H1 (cell line): ENCODE results near the gene SP5. TPM values are rescaled to one million over a fixed set of nuclear protein-coding genes. Genes with fewer than 3 reads are reported as not detected.
A peak's percentile ranks its signal among the peaks of the same experiment; 100 is the strongest.

Experiments used
- CTCF ChIA-PET: fragments of 300-600 bp; sonication (Branson Sonifier 250); formaldehyde crosslinking; loops from one replicate; lab custom pipeline; 2021; ENCODE audit not compliant: partially characterized antibody; lab: Charles Lee
- POLR2A ChIA-PET: fragments of 300-600 bp; sonication (Branson Sonifier 250); formaldehyde crosslinking; loops from one replicate; lab custom pipeline; 2021; ENCODE audit warnings: inconsistent platforms; ENCODE audit not compliant: partially characterized antibody; lab: Charles Lee
- DNase-seq, 2 experiments: peaks; one replicate each; pipeline versions ENCODE4 v3.0.0 to v3.0.0-alpha.2; 2010 to 2022; ENCODE audit warnings: low spot score in 2 of 2, low read depth in 1 of 2, mixed read lengths in 1 of 2
- FAIRE-seq: peaks from 2 replicates; lab custom pipeline; 2011; peaks lifted over from hg19 to GRCh38; lab: Jason Lieb, UNC
- H2AFZ ChIP-seq: 2 replicates; pipeline ENCODE4 v1.8.1; 2012; ENCODE audit warnings: low read length, inconsistent platforms
- H2AK5ac ChIP-seq: 2 replicates; pipeline ENCODE4 v1.6.1; 2013; ENCODE audit warnings: low read depth, low read length
- H2BK120ac ChIP-seq: replicated peaks from 2 replicates; pipeline ENCODE3; 2013; ENCODE audit warnings: low read depth, low read length, inconsistent platforms
- H2BK12ac ChIP-seq: 2 replicates; pipeline ENCODE4 v1.6.1; 2013; ENCODE audit warnings: low read depth, low read length
- H2BK15ac ChIP-seq: 2 replicates; pipeline ENCODE4 v1.6.1; 2013; ENCODE audit warnings: low read length
- H2BK20ac ChIP-seq: 2 replicates; pipeline ENCODE4 v1.6.1; 2013; ENCODE audit warnings: low read length
- H2BK5ac ChIP-seq: 2 replicates; pipeline ENCODE4 v1.6.1; 2013; ENCODE audit warnings: low read depth, low read length
- H3K14ac ChIP-seq: 2 replicates; pipeline ENCODE4 v1.6.1; 2013; ENCODE audit warnings: inconsistent platforms; ENCODE audit not compliant: insufficient read length
- H3K18ac ChIP-seq: 2 replicates; pipeline ENCODE4 v1.6.1; 2013; ENCODE audit warnings: low read length; ENCODE audit errors: extremely low read depth
- H3K23ac ChIP-seq: 2 replicates; pipeline ENCODE4 v1.6.1; 2013; ENCODE audit warnings: inconsistent platforms; ENCODE audit not compliant: insufficient read length
- H3K23me2 ChIP-seq: 2 replicates; pipeline ENCODE4 v1.6.1; 2013; ENCODE audit warnings: low read depth, low read length
- H3K27ac ChIP-seq: 2 replicates; pipeline ENCODE4 v1.6.1; 2011; ENCODE audit warnings: low read depth, low read length, inconsistent platforms
- H3K27me3 ChIP-seq, 4 experiments: replicated peaks in 1 of 4; 1 replicate in 1 of 4; 2 replicates in 3 of 4; pipeline versions ENCODE4 v1.6.1 to v1.8.1; 2011 to 2013; ENCODE audit warnings: low read length in 3 of 4, mild to moderate bottlenecking in 3 of 4, inconsistent platforms in 2 of 4, mixed read lengths in 2 of 4, moderate library complexity in 1 of 4; ENCODE audit not compliant: control insufficient read depth in 3 of 4, insufficient read depth in 3 of 4; ENCODE audit errors: extremely low read depth in 1 of 4
- H3K36me3 ChIP-seq, 4 experiments: 2 replicates each; pipeline versions ENCODE4 v1.6.1 to v1.8.1; 2011 to 2013; ENCODE audit warnings: mild to moderate bottlenecking in 4 of 4, low read length in 3 of 4, moderate library complexity in 2 of 4, control low read depth in 1 of 4, inconsistent platforms in 1 of 4; ENCODE audit not compliant: insufficient read depth in 4 of 4, control insufficient read depth in 2 of 4
- H3K4ac ChIP-seq: replicated peaks from 2 replicates; pipeline ENCODE3; 2013; ENCODE audit warnings: low read length, low read depth, mixed read lengths, inconsistent platforms; ENCODE audit not compliant: insufficient read length
- H3K4me1 ChIP-seq, 4 experiments: replicated peaks in 1 of 4; 1 replicate in 1 of 4; 2 replicates in 3 of 4; pipeline versions ENCODE4 v1.6.1 to v1.8.1; 2011 to 2013; ENCODE audit warnings: low read length in 3 of 4, inconsistent platforms in 2 of 4, mixed read lengths in 1 of 4; ENCODE audit not compliant: insufficient read depth in 4 of 4, control insufficient read depth in 3 of 4
- H3K4me2 ChIP-seq, 2 experiments: 2 replicates each; pipeline versions ENCODE4 v1.6.1 to v1.8.1; 2011 to 2013; ENCODE audit warnings: low read depth in 2 of 2, low read length in 2 of 2, control low read depth in 1 of 2, inconsistent platforms in 1 of 2, mild to moderate bottlenecking in 1 of 2; ENCODE audit not compliant: insufficient read depth in 1 of 2
- H3K4me3 ChIP-seq, 4 experiments: fragments of 200-600, 300-600 bp in 1 of 4; sonication (generic), shearing (Covaris generic), sonication (Bioruptor Twin) in 1 of 4; 2 replicates each; pipeline versions ENCODE4 v1.5.1 to v1.8.1; 2011 to 2016; ENCODE audit warnings: low read length in 4 of 4, low read depth in 3 of 4, control low read depth in 2 of 4, inconsistent platforms in 2 of 4, mild to moderate bottlenecking in 2 of 4, mixed read lengths in 1 of 4, moderate library complexity in 1 of 4; ENCODE audit not compliant: insufficient read depth in 2 of 4; ENCODE audit errors: extremely low read depth in 1 of 4
- H3K56ac ChIP-seq: replicated peaks from 2 replicates; pipeline ENCODE3; 2013; ENCODE audit warnings: low read depth, mild to moderate bottlenecking, mixed read lengths, low read length, inconsistent platforms; ENCODE audit not compliant: insufficient read length
- H3K79me1 ChIP-seq: 2 replicates; pipeline ENCODE4 v1.6.1; 2013; ENCODE audit warnings: low read depth, low read length, control low read depth
- H3K79me2 ChIP-seq, 2 experiments: 2 replicates each; pipeline versions ENCODE4 v1.6.1 to v1.8.1; 2012 to 2013; ENCODE audit warnings: low read length in 2 of 2, mild to moderate bottlenecking in 2 of 2, inconsistent platforms in 1 of 2; ENCODE audit not compliant: insufficient read depth in 2 of 2, control insufficient read depth in 1 of 2
- H3K9ac ChIP-seq, 4 experiments: replicated peaks in 1 of 4; 1 replicate in 1 of 4; 2 replicates in 3 of 4; pipeline versions ENCODE4 v1.6.1 to v1.8.1; 2011 to 2013; ENCODE audit warnings: low read depth in 3 of 4, low read length in 3 of 4, control low read depth in 2 of 4, mild to moderate bottlenecking in 2 of 4, moderate library complexity in 2 of 4, inconsistent platforms in 1 of 4; ENCODE audit errors: extremely low read depth in 1 of 4
- H3K9me3 ChIP-seq, 2 experiments: 2 replicates each; pipeline versions ENCODE4 v1.6.1 to v1.8.1; 2012 to 2013; ENCODE audit warnings: mild to moderate bottlenecking in 2 of 2, moderate library complexity in 2 of 2, control low read depth in 1 of 2, inconsistent platforms in 1 of 2, low read depth in 1 of 2, low read length in 1 of 2, mixed read lengths in 1 of 2; ENCODE audit not compliant: insufficient read depth in 2 of 2
- H4K20me1 ChIP-seq, 2 experiments: replicated peaks in 1 of 2; 2 replicates each; pipeline versions ENCODE3 to v1.8.1; 2011 to 2013; ENCODE audit warnings: inconsistent platforms in 2 of 2, low read length in 2 of 2, mild to moderate bottlenecking in 1 of 2; ENCODE audit not compliant: insufficient read depth in 2 of 2, control insufficient read depth in 1 of 2
- H4K5ac ChIP-seq: 2 replicates; pipeline ENCODE4 v1.6.1; 2013; ENCODE audit warnings: low read length, low read depth, mixed read lengths, inconsistent platforms; ENCODE audit not compliant: insufficient read length
- H4K8ac ChIP-seq: 2 replicates; pipeline ENCODE4 v1.8.0; 2013; ENCODE audit warnings: mild to moderate bottlenecking, moderate library complexity, low read length, inconsistent platforms; ENCODE audit not compliant: insufficient read depth; ENCODE audit errors: extremely low read depth
- H4K91ac ChIP-seq: replicated peaks from 2 replicates; pipeline ENCODE3; 2013; ENCODE audit warnings: low read length, mixed read lengths, inconsistent platforms; ENCODE audit not compliant: insufficient read length
- BACH1 ChIP-seq: IDR thresholded peaks from 2 replicates; pipeline ENCODE4 v1.6.1; 2012; ENCODE audit warnings: low read length, improper control_type of control experiment
- CHD2 ChIP-seq: IDR thresholded peaks from 2 replicates; pipeline ENCODE4 v1.6.1; 2012; ENCODE audit warnings: low read length, improper control_type of control experiment
- EGR1 ChIP-seq: IDR thresholded peaks from 2 replicates; pipeline ENCODE4 v1.6.1; 2011; ENCODE audit warnings: low read depth, low read length, borderline replicate concordance
- GABPA ChIP-seq: IDR thresholded peaks from 2 replicates; pipeline ENCODE4 v1.6.1; 2011; ENCODE audit warnings: mild to moderate bottlenecking, low read length, moderate library complexity, borderline replicate concordance; ENCODE audit not compliant: insufficient read depth
- JUN ChIP-seq: IDR thresholded peaks from 2 replicates; pipeline ENCODE4 v1.6.1; 2011; ENCODE audit warnings: low read depth, mild to moderate bottlenecking, improper control_type of control experiment, low read length
- PHF8 ChIP-seq: fragments of 200-600 bp; sonication (generic); conservative IDR thresholded peaks from 2 replicates; pipeline ENCODE4 v1.7.1; 2012; ENCODE audit warnings: low read depth, mild to moderate bottlenecking, inconsistent platforms, low read length, moderate library complexity
- RAD21 ChIP-seq, 2 experiments: IDR thresholded peaks in 1 of 2; conservative IDR thresholded peaks in 1 of 2; 2 replicates each; pipeline ENCODE4 v1.6.1; 2011; ENCODE audit warnings: low read depth in 2 of 2, low read length in 2 of 2, improper control_type of control experiment in 1 of 2, inconsistent platforms in 1 of 2, mild to moderate bottlenecking in 1 of 2, moderate library complexity in 1 of 2
- SIRT6 ChIP-seq: IDR thresholded peaks from one replicate; pipeline ENCODE4 v1.7.1; 2012; ENCODE audit warnings: low read length, inconsistent platforms
- SIX5 ChIP-seq: IDR thresholded peaks from 2 replicates; pipeline ENCODE4 v1.6.1; 2011; ENCODE audit warnings: mild to moderate bottlenecking, low read depth, low read length
- SP1 ChIP-seq: IDR thresholded peaks from 2 replicates; pipeline ENCODE4 v1.6.1; 2011; ENCODE audit warnings: low read depth, low read length
- WGBS, 2 experiments: shearing (Covaris generic) in 1 of 2; methylation state at CpG; one replicate each; pipeline versions ENCODE4 v1.1.6 to v1.1.7; 2013 to 2015; ENCODE audit warnings: low lambda C conversion rate in 2 of 2, mixed read lengths in 2 of 2, inconsistent platforms in 1 of 2, low coverage in 1 of 2, missing lambda C conversion rate in 1 of 2; ENCODE audit not compliant: insufficient replicate concordance in 2 of 2, insufficient coverage in 1 of 2, insufficient read length in 1 of 2; ENCODE audit errors: extremely low coverage in 1 of 2, missing lambda C conversion rate in 1 of 2; 5-methylcytosine and 5-hydroxymethylcytosine counted together
- polyA plus RNA-seq, 7 experiments: library from polyadenylated mRNA; depleted of rRNA in 3 of 7; stranded (reverse) in 5 of 7; unstranded in 2 of 7; fragments of >200 nt in 5 of 7; fragments of 200-250 nt in 2 of 7; gene quantifications; 1 replicate in 5 of 7; 2 replicates in 1 of 7; 4 replicates in 1 of 7; pipeline versions ENCODE4 v1.2.1 to v1.2.3, GENCODE V29; 2011 to 2013; ENCODE audit warnings: missing spikeins in 2 of 7, mixed read lengths in 2 of 7
- total RNA-seq: library from RNA; stranded (reverse); fragmentation: NEBNext Ultra II Directional; extraction: Animal tissue kit (Norgen Biotek cat#: 25700); gene quantifications from 2 replicates; pipeline ENCODE4 v1.2.1, GENCODE V29; 2021

The SP5 gene
- total and polyA plus RNA-seq, 2 of the 8 experiments (the other 6 are each of a cell fraction or from before 2014, with no cell fraction given) = 0.17 TPM; not detected in 1

DNA sequence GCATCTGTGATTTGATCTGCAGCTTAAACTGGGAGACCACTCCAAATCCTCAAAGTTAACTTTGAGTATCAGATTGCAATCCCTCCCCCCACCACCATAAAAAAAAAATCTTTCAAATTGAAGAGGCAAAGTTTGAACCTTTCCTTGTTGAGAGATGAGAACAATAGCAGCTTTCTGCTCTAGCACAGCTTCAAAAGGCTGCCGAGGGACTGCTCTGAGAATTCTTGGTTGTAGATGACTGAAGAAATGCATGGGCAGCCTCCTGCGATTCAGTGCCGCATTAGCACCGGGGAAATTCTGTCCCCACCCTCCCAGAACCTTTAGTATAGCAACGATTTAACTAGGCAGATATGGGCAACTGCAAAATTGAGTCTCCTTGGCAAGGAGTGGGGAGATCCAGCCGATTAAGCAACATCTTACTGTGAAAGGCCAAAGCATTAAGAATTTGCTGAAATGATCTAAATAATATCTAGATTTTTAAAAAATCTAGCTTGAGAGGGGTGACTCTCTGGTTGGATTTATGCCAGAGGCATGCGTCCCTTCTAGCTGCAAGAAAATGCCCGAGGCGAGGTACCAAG lies 3.9 kb upstream of the SP5 start:
- no peak overlapping the region for H2AFZ ChIP-seq
- no peaks in the 10 kb centered on the region for H3K79me1 ChIP-seq
- no peak overlapping the region for H4K5ac ChIP-seq
- TF ChIP-seq SIRT6 (no peak), GABPA (no peak), CHD2 (no peak), RAD21 (IDR thresholded peaks at IDR 0.05 in 1 of 2, conservative IDR thresholded peaks at IDR 0.05 in 1 of 2; ENCODE audit: low read depth in 2 of 2, low read length in 2 of 2) (no peak), PHF8 (no peak), EGR1 (no peak), BACH1 (no peak), JUN (no peak), SP1 (no peak), SIX5 (no peak)
- H3K4me3 ChIP-seq = peak overlapping the region in 2 of 4 experiments; percentile 26 to 55; a peak in 4 of 8 replicates
- no peak overlapping the region; a peak in 1 of 7 replicates for H3K9ac ChIP-seq
- no peak overlapping the region for H3K23ac ChIP-seq
- H2BK5ac ChIP-seq = no peak overlapping the region
- H3K23me2 ChIP-seq = peaks cover 27% of the 10 kb centered on the region; the same call in 1 of the 2 replicates
- no peak overlapping the region for H2BK15ac ChIP-seq
- peaks cover 2 to 5% of the 10 kb centered on the region in 2 experiments for H4K20me1 ChIP-seq
- H3K27me3 ChIP-seq = peaks cover 49 to 94% (median 85%) of the 10 kb centered on the region in 4 experiments
- WGBS, 2 experiments = 9% methylated on average over 9 of the region's 9 CpGs; no CpG with 5 or more reads in 1 of the 2 experiments
- 0 out of 2 replicates have a peak overlapping the region, but pooled peaks have one; percentile 83 for H3K18ac ChIP-seq
- no peak overlapping the region for H2BK20ac ChIP-seq
- H2AK5ac ChIP-seq = no peak overlapping the region
- H4K91ac ChIP-seq = no peak overlapping the region
- H3K27ac ChIP-seq = no peak overlapping the region
- H2BK12ac ChIP-seq = no peak overlapping the region
- POLR2A ChIA-PET = interaction anchor here (2.0 to 3.0 kb wide), 2 partner anchors 10 to 103 kb away, joined by 5 to 13 read pairs; no protein-coding TSS in a partner anchor
- peaks cover 5 to 39% (median 24%) of the 10 kb centered on the region in 4 experiments for H3K4me1 ChIP-seq
- no peaks in the 10 kb centered on the region for H3K9me3 ChIP-seq
- FAIRE-seq = no peak
- no peak overlapping the region for H3K56ac ChIP-seq
- peak overlapping the region; percentile 72 to 73 for H3K4me2 ChIP-seq
- no peak overlapping the region for H2BK120ac ChIP-seq
- no peak overlapping the region for H3K14ac ChIP-seq
- H3K36me3 ChIP-seq = peaks cover 0 to 11% (median 0%) of the 10 kb centered on the region in 4 experiments; a peak in 1 of 8 replicates
- no peaks in the 10 kb centered on the region for H3K79me2 ChIP-seq
- CTCF ChIA-PET = interaction anchor here (1.0 to 2.8 kb wide), 14 partner anchors 9 to 333 kb away, joined by 3 to 14 read pairs (median 4); partner anchors contain the start of gene GAD1
- DNase-seq = no peak
- H3K4ac ChIP-seq = no peak overlapping the region
- H4K8ac ChIP-seq = no peak overlapping the region
